GM18502 (cell line): Measurements from ENCODE around the gene HDAC11.

Source experiments
- ATAC-seq: cut with Tn5 transposase; IDR thresholded peaks from one replicate; pipeline ENCODE4 v1.9.1; 2021; ENCODE audit warnings: mild to moderate bottlenecking; ENCODE audit not compliant: unreplicated experiment, poor library complexity

Gene HDAC11

GRCh38 chr3:13506239-13506638 is 26.1 kb downstream of the HDAC11 start:
- no peak for ATAC-seq

DNA sequence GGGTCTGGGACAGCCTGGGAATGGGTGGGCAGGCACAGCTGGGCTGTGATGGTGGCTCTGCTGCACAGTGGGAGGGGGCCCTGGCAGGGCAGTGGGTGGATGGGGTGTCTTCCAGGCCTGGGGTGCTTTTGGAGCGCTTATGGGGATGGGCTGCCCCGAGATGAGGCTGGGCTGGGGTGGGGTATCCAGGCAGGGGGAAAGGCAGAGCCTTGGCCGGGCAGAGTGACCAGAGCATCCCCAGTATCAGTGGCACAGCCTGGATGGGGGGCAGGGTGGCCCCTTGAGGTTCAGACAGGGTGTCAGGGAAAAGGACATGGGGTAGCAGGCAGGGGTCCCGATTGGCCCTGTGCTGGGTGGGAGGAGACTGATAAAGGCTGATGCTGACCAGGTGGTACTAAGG is 26.6 kb downstream of the HDAC11 start:
- no peak for ATAC-seq

DNA sequence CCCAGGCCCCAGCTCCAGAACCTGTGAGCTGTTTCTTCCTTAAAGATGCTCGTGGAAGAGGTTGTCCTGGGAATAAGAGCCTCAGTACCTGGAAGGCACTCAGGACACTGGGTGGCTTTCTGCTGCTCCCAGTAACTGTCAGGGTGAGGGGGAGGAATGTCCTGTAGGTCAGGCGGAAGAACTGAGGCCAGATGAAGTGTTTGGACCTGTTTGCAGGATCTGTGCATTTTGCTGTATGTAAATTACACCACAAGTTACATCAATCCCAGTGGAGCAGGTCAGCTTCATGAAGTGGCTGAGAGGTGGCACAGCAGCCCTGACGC is 27.1 kb downstream of the HDAC11 start:
- no peak for ATAC-seq

GRCh38 chr3:13507570-13508339 is 27.6 kb downstream of the HDAC11 start:
- ATAC-seq: no peak

DNA sequence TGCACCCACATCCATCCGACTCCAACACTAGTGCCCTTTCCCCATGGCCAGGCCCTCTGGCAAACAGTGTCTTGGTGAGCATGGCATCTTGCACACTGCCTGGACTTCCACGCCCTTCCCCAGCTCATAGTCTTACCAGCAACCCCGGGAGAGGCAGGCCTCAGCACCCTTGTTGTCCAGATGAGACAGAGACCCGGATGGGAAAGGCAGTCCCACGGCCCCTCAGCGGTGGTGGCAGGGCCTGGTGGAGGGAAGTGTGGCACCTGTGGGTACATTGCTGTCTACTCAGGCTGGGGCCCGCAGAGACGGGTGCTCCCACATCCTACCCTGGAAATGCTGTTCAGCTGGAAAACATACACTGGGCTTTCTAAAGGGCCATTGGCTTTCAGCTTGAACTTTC is 28.4 kb downstream of the HDAC11 start:
- ATAC-seq: no peak

DNA sequence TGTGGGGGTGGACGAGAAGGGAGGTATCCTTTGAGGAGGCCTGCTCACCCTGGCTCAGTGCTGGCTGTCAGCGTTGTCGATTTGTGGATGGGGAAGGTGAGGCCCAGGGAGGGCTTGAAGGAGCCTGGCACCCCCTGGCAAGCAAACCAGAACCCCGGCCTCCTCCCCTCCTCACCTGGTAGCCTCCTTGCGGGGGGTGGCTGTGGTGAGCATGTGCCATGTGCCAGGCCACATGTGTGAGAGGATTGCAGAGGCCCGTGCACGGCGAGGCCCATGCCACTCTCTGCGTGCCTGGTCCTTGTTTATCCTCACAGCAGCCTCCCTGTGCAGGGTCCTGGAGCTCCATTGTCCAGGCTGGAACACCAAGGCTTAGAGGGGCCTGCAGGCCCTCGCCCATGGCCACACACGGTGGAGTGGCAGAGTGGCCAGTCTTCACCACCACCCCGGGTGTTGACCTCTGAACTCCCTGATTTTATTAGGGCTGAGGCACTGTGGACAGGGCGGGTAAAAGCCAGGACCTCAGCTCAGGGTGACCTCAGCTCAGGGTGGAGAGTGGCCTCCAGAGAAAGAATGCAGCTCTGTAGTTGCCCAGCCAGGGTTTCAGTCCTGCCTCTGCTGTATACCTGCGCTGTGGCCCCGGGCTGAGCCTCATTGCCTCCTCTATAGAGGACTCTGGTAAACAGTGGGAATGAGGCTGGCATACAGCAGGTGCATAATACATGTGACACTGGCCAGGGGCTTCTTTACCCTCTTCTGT is 29.1 kb downstream of the HDAC11 start:
- ATAC-seq: no peak

DNA sequence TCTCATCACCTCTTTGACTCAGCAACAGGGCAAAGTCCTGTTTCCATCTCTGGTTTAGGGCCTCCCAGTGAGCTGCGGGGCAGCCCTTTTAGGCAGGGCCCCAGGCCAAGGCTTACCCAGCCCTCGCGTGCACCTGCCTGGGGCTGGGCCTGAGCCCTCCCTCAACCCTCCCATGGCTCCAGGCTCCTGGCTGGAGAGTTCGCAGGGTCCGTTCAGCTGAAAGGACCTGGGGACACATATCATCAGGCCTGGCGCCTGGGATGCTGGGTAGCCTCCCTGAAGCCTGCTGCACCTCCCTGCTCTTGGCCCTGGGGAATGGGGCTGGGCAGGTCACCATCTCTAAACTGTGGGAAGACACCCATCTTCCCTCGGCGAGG is 29.7 kb downstream of the HDAC11 start:
- ATAC-seq: no peak

DNA sequence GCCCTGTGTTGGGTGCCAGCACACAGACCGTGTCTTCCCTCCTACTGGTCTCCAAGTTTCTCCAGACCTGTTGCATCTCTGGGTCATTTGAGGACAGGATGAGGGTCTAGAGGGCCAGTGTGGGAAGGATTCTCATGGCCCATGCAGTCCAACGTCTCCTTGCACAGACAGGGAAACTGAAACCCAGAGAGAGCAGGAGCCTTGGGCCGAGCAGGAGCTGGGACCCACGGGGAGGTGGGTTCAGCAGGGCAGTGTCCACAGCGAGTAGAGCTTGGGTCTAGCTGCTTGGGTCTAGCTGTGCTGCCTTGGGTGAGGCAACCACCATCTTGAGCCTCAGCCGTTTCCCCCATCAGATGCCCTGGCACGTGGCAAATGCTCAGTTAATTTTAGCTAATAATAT is 32.3 kb downstream of the HDAC11 start:
- ATAC-seq: no peak

GRCh38 chr3:13513051-13513912 is 33.2 kb downstream of the HDAC11 start:
- ATAC-seq: no peak

DNA sequence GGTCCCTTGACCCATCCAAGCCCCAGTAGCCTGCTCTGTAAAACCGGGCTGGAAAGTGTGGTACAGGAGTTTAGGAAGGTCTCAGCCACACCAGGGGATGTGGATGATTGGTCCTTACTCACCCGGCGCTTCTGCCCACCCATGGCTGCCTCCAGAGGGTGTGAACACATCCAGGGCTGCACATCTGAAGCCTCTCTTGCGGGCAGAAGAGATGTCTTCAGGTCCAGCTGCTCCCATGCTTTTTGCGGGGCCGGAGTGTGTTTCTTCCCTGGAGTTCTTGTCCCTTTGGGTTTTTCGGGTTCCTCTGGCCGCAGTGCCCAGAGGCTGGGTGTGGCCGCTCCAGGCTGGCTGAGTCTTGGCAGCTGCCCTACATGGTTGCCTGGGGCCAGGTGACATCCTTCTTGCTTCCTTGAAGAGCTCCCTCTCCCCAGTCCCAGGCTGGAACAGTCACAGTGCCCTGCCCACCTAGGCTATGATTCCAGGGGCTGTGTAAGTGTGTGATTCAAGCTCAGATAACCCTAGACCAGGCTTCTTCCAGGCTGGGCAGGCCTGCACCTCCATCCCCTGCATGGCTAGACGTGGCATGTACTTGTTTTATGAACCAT is 33.9 kb downstream of the HDAC11 start:
- no peak for ATAC-seq

DNA sequence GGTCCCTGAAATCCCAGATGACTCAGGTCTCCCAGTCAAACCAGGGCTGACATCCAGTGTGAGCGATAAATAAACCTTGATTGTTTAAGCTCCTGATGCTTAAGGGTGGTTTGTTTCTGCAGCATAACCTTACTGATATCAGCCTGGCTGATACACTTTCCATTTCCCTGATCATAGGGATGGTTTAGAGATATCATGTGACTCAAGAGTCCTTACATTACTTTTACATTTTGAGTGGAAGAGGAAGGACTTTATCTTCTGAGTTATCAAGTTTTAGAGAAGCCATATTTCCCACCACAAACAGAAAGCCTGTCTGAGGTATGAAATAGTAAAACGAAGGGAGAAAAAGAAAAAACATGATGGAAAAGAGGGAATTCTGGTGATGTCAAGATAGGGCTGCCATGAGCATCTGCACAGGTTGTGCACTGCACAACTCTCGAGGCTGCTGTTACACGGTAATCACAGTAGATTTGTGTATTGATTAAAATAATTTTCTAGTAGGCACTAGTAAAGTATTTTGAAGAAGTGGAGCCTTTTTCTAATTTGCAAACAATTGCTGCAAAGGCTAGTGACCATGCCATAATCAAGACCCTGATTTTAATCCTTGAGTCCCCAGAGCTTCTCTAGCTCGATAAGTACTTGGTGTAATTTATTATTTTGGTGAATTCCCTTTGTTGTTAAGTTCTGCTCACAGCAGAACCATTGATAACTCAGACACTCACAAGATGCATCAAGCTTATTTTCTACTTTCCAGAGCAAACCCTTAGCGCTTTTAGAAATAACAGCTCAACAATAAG is 34.7 kb downstream of the HDAC11 start:
- no peak for ATAC-seq

- ATAC-seq: no peak
These were observed 36.0 kb downstream of the HDAC11 start for GRCh38 chr3:13515786-13516759.

DNA sequence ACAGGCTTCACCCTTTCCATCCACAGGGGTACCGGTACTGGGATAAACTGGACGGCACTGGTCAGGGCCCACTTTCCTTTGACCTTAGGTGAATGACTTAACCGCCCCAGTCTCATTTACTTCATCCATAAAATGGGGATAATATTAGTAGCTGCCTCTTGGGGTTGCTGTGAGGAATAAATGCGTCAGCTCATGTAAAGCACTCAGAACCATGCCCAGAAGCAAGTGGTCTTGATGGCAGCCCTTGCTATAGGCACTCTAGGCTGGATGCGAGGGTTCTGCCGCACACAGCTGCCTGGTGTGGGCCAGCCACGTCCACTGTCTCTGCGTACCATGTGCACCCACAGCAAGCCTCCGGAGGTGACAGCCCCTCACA is 36.6 kb downstream of the HDAC11 start:
- no peak for ATAC-seq

DNA sequence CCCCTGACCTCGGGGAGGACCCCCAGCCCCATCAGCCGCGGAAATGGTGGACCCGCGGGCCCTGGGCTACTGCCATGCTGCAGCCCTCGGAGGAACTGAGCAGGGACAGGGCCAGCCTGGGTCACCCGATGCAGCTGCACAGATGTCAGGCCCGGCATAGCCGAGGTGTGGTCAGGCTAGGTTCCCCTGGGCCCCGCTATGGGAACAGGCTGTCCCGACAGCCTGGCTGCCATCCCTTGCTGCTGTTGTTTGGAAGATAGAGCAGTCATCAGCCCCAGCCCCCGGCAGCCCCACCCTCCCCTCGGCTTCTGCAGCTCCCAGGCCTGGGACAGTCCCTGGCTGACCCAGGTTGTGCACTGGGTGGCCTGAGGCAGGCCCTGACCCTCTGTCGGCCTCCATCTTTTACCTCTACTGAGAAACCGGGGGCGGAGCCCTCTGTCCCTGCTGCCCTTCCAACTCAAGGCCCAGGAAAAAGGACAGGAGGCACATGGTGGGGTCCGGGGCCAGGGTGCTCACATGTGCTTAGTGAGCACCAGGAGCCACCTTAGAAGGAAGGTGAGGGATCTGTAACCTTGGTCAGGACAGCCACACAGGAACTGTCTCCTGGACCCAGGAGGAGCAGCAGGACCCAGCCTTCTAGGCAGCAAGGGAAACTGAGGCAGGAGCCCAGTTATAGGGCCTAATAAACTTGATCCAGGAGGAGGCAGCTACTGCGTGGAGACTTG is 37.3 kb downstream of the HDAC11 start:
- no peak for ATAC-seq

DNA sequence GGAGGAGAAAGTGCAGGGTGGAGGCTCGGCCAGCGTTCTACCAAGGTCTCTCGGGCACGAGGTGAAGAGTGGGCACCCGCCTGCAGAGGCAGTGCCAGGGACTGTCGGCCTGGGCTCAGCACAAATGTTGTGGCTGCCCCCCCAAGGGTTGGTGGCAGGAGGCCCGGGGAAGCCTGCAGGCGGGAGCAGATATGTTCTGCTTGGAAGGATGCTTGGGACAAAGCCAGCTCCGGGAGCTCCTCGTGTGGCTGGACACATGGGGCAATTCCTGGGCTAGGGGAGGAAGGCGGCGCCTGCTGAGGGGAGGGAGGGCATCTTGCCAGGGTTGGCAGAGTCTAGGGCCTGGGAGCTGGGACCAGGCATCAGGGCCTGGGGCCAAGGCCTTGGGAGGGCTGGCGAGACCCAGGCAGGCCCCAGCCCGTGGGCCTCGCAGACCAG is 38.4 kb downstream of the HDAC11 start:
- ATAC-seq: no peak

DNA sequence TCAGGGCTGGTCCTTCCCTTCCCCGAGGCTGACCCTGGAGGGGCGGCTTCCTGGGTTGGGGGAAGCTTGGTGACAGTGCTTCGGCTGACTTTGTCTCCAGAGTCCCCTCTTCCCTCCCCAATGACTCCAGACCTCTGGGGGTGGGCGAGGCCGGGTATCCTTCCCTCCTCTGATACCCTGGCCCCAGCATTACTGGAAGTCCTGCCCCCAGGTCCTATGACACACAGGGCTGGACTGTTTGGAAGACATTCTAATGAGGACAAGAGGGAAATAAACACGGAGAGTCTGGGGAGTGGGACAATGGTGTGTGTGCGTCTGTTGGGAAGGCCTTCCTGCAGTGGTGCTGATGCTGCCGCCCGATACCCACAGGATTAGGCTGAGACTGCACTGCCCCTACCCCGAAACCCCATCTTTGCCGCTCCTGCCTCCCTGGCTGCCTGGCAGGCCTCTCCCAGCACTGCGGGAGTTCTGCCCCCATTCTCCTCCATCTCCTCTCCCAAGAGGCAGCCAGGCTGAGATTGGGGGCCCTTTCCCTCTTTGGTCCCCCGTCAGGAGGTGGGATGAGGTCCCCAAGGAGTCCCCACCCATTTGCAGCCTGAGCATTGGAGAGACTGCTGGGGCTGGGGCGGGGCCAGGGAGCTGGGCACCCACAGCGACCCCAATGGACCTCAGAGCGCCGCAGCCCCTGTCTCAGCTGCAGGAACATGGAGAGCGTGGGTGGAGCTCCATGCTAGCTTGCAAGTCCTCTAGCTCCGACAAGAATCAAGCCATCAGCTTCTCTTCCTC is 39.1 kb downstream of the HDAC11 start:
- no peak for ATAC-seq

- no peak for ATAC-seq
These were observed 40.3 kb downstream of the HDAC11 start for GRCh38 chr3:13520326-13520880.
